Stimulated activated CD4-positive, alpha-beta T cell treated with anti-CD3 and anti-CD28 coated beads, TNF-alpha, amount 100 ng/mL, for 1 hour (primary cell): ENCODE measurements around the gene PANK4.

ENCODE experiments used
- DNase-seq, 3 donors: peaks; one replicate each; pipeline ENCODE4 v3.0.0-alpha.2; 2020; ENCODE audit warnings: low read depth in 3 of 3, low spot score in 1 of 3

Gene PANK4

DNA sequence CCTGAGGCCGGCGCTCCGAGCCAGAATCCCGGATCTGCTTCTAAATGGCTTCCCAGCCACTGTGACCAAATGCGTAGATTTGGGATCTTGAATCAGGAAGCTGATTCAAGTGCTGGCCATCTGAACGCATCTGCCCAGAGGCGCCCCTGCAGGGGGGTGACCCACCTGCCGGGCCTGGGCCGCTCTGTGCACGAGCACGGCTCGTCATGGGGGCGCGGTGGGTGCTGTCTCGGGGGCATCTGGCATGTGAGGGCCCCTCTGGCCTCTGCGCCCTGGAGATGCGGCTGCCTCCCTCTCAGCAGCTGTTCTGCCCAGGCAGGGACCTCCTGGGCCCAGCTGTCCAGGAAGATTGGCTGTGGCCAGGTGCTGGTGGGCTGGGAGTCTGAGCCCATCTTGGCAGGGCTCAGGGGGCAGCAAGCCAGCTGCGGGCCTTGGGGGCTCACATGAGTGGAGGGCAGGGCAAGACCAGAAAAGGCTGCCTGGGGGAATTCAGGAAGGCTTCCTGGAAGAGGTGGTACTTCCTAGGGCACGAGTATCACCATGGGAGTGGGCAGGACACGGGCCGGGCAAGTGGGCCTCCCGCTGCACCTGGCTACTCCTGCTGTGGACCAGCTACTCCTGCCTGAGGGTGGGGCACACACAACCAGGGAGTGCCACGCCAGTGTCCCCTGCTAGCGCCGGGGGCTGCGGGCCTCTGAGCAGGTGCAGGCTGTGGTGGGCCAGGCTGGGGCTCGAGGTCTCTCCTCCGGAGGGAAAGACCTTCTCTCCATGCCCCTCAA, 25.2 kb downstream of the PANK4 start:
- no peak for DNase-seq

DNA sequence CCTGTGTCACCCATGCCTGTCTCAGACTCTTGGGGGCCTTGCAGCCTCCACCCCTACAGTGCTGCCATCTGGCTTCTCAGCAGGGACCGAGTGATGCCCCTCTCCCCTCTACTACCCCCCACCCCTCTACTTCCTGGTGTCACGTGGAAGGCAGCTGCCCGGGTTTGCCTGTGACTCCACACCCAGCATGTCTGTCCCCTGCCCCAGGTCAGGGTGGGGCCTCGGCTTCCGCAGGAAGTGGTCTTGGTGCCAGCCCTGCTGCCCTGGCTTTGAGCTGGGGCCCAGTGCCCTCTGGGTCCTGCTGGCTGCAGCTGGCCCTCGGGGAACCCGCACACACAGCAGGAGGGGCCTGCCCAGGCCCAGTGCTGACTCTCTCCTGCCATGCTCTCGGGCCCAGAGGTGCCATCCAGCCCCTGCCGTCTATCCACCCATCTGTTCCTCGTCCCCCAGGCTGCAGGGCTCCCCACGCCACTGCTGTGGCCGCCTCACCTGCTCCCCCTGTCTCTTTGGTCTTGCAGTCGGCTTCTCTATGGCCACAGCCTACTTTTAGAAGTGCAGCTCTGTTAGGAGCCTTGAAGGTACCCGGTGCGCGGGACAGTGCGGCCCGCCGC, 26.3 kb downstream of the PANK4 start:
- DNase-seq = no peak

DNA sequence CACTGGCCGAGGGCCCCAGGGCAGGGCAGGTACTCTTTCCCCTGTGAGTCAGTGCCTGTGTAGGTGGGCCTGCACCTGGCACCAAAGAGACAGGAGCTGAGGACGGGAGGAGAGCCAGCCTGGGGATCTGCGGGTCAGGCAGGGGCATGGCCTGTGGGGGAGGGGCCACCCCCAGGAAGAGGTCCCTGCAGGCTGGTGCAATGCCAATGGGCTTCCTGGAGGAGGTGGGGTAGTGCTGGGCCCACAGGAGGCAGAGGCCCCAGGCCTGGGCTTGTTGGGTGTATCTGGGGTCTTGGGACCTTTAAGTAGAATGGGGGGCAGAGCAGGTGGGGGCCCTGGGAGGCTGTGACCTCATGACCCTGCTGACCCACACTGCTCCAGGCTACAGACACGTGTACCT, 27.1 kb downstream of the PANK4 start:
- DNase-seq = no peak

DNA sequence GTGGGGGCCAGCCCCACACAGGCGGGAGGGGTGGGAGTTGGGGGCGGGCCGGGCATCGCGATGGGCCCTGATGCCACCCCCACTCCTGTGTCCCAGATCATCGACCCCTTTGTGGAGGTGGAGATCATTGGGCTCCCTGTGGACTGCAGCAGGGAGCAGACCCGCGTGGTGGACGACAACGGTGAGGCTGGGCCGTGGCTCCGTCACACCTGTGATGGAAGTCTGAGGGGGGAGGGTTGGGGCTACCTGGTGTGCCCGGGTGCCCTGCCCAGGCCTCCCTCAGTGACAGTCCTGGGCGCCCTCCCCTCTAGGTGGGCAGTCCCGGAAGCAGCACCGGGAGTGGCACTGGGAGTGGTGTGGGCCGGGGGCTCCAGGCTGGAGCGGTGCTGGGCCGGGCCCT, 27.7 kb downstream of the PANK4 start:
- DNase-seq = no peak

DNA sequence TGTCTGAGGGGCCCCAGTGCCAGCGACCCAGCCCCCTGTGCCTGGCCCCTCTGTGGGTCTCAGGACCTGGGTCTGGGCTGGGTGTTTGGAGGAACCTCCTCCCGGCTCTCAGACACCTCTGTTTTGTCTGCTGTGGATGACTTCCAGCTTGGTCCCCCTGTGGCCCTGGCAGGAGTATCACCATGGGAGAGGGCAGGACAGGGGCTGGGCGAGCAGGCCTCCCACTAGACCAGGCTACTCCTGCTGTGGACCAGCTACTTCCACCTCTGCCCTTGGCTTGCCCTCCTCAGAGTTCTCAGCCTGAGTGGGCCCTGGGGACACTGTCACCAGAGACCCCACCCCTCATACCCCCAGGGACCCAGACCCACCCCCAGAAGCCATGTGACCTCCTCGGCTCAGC, 28.5 kb downstream of the PANK4 start:
- DNase-seq = no peak

DNA sequence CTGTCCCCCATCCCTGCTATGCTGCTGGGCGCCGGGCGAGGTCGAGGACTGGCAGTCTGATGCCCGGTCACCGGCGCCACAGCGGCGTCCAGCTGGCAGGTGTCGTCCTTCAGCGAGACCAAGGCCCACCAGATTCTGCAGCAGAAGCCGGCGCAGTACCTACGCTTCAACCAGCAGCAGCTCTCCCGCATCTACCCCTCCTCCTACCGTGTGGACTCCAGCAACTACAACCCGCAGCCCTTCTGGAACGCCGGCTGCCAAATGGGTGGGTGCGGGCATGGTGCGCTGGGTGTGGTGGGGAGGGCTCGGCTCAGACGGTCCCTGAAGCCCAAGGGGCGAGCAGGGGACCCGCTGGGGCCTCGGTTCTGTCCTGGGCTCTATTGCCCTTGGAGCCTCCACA, 29.6 kb downstream of the PANK4 start:
- no peak for DNase-seq

DNA sequence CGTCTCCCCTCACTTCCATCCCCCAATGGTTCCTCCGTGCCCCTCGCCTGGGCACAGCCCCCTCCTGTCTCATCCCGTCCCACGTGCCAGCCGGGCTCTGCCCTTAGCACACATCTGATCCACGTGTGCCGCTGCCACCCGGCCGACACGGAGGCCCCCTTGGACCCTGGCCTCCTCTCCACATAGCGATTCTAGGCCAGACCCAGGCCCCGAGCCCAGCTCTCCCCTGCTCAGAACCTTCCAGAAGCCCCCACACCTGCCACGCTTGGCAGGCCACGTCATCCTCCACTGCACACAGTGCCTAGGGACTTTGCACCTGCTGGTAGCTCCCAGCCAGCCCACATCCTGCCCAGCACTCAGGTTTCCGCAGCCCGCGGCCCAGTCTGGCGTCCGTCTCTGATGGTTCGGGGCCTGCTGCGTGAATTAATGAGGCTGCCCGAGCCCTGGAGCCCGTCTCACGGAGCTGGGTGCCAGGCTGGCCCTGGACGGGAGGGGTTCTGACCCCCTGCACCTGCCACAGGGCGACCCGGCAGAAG, 30.2 kb downstream of the PANK4 start:
- DNase-seq = no peak

DNA sequence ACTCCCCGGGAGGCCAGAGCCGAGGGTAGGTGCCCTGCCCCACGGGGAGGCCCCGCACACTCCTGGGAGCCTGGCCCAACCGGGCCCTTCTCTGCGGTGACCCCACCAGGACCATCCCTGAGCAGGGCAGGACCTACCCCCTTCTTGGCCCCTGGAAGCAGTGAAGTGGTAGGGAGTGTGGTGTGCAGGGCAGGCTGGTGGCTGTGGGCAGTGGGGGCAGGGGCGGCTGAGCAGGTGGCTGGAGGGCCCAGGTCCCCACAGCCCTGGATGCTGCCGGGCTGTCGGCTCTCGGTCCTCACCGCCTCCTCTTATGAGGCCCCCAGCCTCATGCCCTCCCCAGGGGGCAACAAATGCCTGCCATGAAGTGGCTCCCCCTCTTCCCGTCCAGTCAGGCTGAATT, 30.9 kb downstream of the PANK4 start:
- no peak for DNase-seq

DNA sequence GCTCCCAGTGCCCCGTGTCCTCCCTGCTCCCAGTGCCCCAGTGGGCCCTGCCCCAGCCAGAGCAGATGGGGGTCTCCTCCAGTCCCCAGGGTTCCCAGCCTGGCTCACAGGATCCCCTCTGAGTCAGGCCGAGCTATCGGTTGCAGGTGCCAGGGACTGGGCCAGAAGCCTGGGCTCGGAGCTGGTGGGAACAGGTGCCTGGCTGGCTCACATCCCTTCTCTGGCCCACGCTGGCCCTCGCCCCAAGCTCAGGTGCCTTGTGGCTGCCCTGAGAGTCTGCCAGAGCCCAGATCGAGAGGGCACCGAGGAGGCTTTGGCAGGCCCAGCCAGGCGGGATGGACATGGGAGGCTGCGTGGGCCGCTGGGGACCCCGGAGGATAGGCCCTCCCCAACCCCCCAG, 31.4 kb downstream of the PANK4 start:
- DNase-seq = no peak

DNA sequence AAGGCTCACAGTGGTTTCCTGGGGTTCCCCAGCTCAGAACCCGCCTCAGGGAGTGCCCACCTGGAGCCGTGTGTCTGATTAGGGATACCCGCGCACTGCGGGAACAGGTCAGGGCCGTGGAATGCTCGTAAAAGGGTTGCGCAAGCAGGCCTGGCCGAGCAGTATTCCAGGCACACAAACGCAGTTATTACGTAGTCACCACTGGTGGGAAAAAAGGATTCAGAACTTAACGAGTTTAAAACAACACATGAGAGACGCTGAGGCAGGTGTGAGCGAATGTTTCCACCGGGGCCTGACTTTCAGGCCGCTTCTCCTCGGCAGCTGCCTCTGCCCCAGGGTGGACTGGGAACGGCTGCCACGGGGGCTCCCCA, 32.1 kb downstream of the PANK4 start:
- no peak for DNase-seq

DNA sequence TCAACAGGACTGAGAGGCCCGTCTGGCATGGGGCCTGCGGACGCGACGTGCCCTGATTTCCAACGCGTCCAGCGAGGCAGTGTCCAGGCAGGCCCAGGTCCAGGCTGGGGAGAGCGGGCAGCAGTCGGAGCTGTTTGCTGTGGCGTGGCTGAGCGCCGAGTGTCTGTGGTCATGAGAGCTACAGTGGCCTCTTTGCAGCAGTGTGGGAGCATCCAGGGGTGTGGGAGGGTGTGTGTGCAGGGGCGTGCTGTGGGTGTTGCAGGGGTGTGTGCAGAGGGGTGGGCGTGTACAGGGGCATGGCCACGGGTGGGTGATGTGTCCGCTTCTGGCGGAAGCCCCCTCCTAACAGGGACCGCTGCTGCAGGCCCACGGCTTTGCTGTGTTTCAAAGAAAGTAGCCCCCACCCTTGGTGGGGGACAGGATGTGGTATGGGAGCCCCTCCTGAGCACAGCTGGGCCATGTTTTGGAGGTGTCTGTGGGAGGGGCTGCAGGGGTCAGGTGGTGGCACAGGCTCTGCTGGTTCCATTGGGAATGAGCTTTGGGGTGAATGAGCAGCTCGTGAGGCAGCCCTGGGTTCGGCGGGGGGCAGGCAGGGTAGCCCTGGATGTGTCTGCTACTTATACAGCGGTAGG, 32.6 kb downstream of the PANK4 start:
- DNase-seq = no peak

DNA sequence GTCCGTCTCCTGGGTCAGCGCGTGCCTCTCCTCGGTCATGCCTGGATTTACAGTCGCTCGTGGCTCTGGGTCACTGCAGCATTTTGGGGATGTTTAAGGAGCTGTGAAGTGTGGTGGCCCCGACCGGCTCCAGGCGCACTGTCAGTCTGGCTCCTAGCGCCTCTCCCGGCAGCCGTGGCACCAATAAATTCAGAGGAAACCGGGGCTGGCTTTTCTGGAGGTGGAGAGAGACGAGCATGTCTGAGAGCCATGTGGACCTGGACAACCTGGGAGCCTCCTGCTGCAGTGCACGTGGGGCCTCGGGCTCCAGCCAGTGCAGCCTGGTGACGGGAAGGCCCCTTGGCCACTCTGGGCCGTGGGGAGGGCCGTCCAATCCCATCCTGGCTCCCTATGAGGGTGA, 33.2 kb downstream of the PANK4 start:
- DNase-seq = no peak

DNA sequence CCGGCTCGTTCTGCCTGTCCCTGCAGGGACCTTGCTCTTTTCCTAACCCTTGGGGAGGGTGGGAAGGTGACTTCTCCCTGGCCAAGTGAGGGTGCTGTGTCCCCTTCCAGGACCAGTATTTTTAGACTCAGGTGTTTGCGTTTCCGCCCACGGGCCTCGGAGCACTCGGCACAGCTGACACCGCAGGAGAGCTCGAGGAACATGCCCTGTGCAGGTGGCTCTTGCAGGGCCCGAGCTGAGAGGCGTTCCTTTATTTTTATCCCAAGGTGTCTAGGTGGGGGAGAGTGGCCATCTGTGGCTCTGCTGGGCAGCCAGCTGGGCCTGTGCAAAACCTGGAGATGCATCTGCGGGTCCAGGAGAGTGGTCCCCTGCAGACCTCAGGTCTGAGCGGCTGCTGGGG, 34.3 kb downstream of the PANK4 start:
- DNase-seq = no peak

DNA sequence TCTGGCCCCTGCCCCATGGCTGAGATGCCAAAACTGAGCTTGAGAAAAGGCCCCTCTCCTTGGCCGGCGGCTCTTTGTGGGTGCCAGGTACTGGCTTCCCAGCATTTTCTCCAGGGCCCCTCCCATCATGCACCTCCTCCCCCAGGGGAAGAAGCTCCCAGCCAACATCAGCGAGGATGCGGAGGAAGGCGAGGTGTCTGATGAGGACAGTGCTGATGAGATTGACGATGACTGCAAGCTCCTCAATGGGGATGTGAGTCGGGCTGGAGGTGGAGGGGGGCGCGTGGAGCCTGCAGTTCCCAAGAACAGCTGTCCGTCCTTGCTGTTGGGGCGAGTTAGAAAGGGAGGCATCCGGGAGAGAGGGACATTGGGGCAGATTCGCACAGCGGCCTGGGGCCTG, 36.8 kb downstream of the PANK4 start:
- DNase-seq = no peak

DNA sequence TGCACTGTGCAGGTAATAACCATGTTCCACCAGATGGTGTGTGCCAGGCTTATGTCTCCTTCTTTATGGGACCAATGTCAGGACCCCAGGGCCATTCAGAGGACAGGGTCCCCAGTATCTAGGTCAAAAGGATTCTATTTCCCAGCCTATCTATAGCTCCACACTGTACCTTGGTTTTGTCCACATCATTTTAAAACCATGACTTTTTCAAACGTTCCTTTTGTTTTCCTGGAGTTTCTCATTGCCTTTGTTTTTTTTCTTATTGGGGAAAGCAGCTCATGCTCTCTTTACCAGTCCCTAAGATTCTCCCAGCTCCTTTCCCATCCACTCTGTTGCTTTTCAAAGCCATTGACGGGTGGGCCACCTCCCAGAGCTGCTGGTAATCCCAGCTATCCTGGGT, 37.7 kb downstream of the PANK4 start:
- DNase-seq = no peak

DNA sequence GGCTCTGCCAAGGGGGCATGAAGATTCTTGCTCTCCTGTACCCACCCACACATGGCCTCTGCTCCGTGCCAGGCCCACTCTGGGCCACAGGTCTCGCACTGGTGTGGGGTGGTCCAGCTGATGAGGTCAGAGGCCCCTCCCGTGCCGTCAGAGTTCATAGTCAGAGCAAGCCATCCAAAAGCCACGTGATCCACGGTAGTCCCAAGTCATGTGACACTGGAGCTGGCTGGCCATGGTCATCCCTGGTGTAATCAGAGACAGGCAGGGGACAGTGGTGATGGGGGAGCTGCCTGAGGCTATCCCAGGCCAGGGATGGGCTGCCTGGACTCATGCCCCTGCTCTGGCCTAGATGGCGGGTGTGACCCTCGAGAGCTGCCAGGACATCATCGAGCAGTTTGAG, 39.8 kb downstream of the PANK4 start:
- DNase-seq = no peak

DNA sequence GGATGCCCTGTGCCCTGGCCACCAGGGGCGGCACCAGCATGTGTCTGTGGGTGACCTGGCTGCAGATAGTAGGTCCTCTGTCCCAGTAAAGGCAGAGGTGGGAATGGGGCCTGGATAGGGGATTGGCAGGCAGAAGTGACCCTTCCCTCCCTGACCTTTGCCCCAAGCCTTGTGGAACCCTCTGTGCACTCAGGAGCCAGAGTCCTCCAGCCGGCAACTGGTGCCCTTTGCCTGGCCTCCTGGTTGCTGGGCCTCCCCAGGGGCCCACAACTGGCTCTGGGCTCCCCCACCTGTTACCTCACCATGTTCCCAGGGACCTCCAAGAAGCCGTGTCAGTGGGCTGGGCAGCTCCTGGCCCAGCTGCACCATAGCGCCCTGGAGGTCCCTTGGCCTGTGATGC, 40.4 kb downstream of the PANK4 start:
- no peak for DNase-seq

DNA sequence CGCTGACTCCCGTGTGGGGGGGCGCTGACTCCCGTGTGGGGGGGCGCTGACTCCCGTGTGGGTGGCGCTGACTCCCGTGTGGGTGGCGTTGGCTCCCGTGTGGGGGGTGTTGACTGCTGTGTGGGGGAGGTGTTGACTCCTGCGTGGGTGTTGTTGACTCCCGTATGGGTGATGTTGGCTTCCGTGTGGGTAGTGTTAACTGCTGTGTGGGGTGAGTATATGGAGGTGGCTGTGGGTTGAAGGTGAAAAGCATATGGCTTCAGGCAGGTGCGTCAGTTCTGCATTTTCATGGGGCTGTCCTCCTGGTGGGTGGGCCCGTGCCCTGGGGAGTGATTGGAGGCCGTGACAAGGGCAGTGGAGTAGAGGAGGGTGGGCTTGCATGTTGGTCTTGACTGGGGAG, 42.4 kb downstream of the PANK4 start:
- DNase-seq = no peak

DNA sequence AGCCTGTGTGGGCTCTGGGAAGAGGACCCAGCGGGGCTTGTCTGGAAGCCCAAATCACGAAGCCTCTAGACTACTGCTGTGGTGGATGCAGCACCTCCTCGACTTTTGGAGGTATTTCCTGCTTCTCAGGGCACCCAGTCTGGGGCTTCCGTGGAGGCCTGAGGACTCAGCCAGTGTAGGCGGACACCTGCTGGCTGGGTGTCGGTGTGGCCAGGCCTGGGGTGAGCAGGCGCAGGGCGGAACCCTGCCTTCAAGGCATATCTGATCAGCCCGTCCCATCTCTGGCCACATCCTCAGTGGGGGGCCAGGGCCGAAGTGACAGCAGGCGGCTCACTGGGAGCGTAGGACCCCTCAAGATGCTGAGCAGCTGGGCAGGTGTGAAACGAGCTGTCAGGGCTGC, 43.4 kb downstream of the PANK4 start:
- no peak for DNase-seq

DNA sequence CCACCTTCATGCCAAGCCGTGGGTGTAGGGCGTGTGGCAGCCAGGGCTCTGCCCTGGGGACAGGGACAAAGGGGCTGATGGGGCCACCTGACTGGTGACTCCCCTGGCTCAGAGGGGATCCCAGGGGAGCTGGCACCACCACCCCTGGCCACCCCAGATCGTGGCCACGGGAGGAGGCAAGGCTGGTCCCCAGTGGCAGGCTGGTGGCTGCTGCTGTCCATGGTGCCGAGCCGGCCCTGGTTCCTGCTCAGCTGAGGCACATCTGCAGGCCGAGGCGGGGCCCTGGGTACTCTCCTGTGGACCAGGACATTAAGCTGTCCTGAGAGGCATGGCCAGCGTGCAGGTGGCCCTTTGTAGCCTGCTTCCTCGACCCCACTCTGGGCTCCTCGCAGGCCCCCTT, 43.8 kb downstream of the PANK4 start:
- no peak for DNase-seq

DNA sequence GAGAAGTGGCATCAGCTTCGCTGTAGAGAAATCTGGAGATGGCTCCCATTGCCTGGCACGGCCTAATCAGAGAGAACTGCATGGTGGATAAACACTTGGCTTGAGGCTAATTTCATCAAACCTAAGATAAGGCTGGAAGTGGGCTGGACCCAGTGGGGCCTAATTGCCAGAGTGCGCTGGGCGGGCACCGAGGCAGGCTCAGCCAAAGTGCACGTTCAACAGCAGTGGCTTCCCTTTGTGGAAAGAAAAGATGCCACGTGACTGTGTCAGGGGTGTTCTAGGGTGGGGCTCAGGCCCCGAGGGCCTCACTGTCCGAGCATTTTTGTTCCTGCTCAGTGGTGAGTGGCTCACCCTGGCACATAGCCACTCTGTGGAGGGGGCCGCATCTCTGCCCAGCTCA, 44.5 kb downstream of the PANK4 start:
- DNase-seq = no peak

DNA sequence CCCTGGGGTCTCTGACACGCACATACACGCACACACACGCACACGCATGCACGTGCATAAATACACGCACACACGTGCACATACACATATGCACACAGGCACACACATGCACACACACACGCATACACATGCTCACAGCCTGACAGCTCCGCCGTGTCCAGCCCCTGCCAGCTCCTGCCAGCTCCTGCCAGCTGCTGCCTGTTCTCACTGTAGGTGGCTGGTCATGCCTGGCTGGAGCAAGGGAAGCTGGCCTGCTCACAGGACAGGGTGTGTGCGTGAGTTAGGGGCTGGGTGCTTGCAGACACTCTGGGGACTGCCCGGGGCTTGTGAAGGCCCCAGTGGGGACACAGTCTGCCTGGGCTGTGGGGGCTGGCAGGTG, 45.4 kb downstream of the PANK4 start:
- DNase-seq = no peak
